Osteocyte (in vitro differentiated cells): ENCODE measurements around the gene MKLN1. TPM values are rescaled to one million over a fixed set of nuclear protein-coding genes. Genes with fewer than 3 reads are reported as not detected.
A peak's percentile ranks its signal among the peaks of the same experiment; 100 is the strongest.
"Not testable (repeated sequence)": the region's sequence is repeated elsewhere in the genome, so short reads cannot be mapped to it uniquely, and the experiment has no call there.

Experiments used
- DNase-seq: peaks from one replicate; pipeline ENCODE4 v3.0.0; 2021; ENCODE audit warnings: mixed read lengths; ENCODE audit not compliant: unreplicated experiment; ENCODE audit errors: extremely low spot score
- H3K27ac Mint-ChIP-seq: one replicate; pipeline ENCODE4 v1.8.0; 2021; ENCODE audit warnings: mild to moderate bottlenecking, mixed read lengths; ENCODE audit not compliant: unreplicated experiment
- H3K27me3 Mint-ChIP-seq: one replicate; pipeline ENCODE4 v1.8.0; 2021; ENCODE audit warnings: mixed read lengths; ENCODE audit not compliant: unreplicated experiment
- H3K36me3 Mint-ChIP-seq: one replicate; pipeline ENCODE4 v1.8.0; 2021; ENCODE audit warnings: mixed read lengths; ENCODE audit not compliant: unreplicated experiment
- H3K4me1 Mint-ChIP-seq: one replicate; pipeline ENCODE4 v1.8.0; 2021; ENCODE audit warnings: mixed read lengths; ENCODE audit not compliant: unreplicated experiment
- H3K4me3 Mint-ChIP-seq: one replicate; pipeline ENCODE4 v1.8.0; 2021; ENCODE audit warnings: mild to moderate bottlenecking, moderate library complexity, mixed read lengths; ENCODE audit not compliant: unreplicated experiment
- H3K9me3 Mint-ChIP-seq: one replicate; pipeline ENCODE4 v1.8.0; 2021; ENCODE audit warnings: mixed read lengths; ENCODE audit not compliant: unreplicated experiment
- CTCF ChIP-seq: fragments of 200-600 bp; sonication (generic); IDR thresholded peaks from 2 replicates; pipeline ENCODE4 v1.5.0; 2021; ENCODE audit warnings: antibody characterized with exemption, mild to moderate bottlenecking, moderate library complexity
- total RNA-seq: library from RNA; stranded (reverse); gene quantifications from 2 replicates; pipeline ENCODE4 v1.2.1, GENCODE V29; 2021

The MKLN1 gene
- total RNA-seq, 1 donor from 2014 or later: 41.4 TPM

- H3K27ac Mint-ChIP-seq: peak overlapping the region; percentile 76
- TF ChIP-seq CTCF: no peak
- no peaks in the 10 kb centered on the region for H3K9me3 Mint-ChIP-seq
- H3K4me1 Mint-ChIP-seq: peaks cover 30% of the 10 kb centered on the region
- no peak for DNase-seq
- no peak overlapping the region for H3K4me3 Mint-ChIP-seq
- no peaks in the 10 kb centered on the region for H3K27me3 Mint-ChIP-seq
- H3K36me3 Mint-ChIP-seq: peaks cover 10% of the 10 kb centered on the region
Measured at GRCh38 chr7:131503639-131504038, 176.0 kb downstream of the MKLN1 start.

GRCh38 chr7:131504157-131504899 is 176.7 kb downstream of the MKLN1 start:
- no peak overlapping the region for H3K4me3 Mint-ChIP-seq
- no peaks in the 10 kb centered on the region for H3K9me3 Mint-ChIP-seq
- no peak for TF ChIP-seq CTCF
- no peaks in the 10 kb centered on the region for H3K27me3 Mint-ChIP-seq
- DNase-seq: no peak
- H3K4me1 Mint-ChIP-seq: peaks cover 30% of the 10 kb centered on the region
- H3K27ac Mint-ChIP-seq: peak overlapping the region; percentile 29
- H3K36me3 Mint-ChIP-seq: peaks cover 13% of the 10 kb centered on the region

- not testable (repeated sequence) for H3K9me3 Mint-ChIP-seq, DNase-seq, H3K4me3 Mint-ChIP-seq, H3K27me3 Mint-ChIP-seq
- peaks cover 12% of the 10 kb centered on the region for H3K36me3 Mint-ChIP-seq
- H3K4me1 Mint-ChIP-seq: peaks cover 30% of the 10 kb centered on the region
- H3K27ac Mint-ChIP-seq: peak overlapping the region; percentile 29
Measured at GRCh38 chr7:131505037-131505620, 177.5 kb downstream of the MKLN1 start.

- no peak for TF ChIP-seq CTCF
- Mint-ChIP-seq H3K9me3 (no peaks in the 10 kb centered on the region), H3K27ac (no peak overlapping the region), H3K36me3 (peaks cover 12% of the 10 kb centered on the region), H3K27me3 (no peaks in the 10 kb centered on the region), H3K4me3 (no peak overlapping the region), H3K4me1 (peaks cover 30% of the 10 kb centered on the region)
- DNase-seq: no peak
Measured at GRCh38 chr7:131505636-131506557, 178.2 kb downstream of the MKLN1 start.

GRCh38 chr7:131506597-131506996 is 178.9 kb downstream of the MKLN1 start:
- Mint-ChIP-seq H3K4me3 (no peak overlapping the region), H3K36me3 (peaks cover 12% of the 10 kb centered on the region), H3K4me1 (peaks cover 30% of the 10 kb centered on the region), H3K27me3 (no peaks in the 10 kb centered on the region), H3K9me3 (no peaks in the 10 kb centered on the region), H3K27ac (no peak overlapping the region)
- no peak for DNase-seq
- TF ChIP-seq CTCF: no peak
